Prostate gland (tissue), 2 donors: Measurements from ENCODE around the gene GDF11.

ENCODE experiments used
- CTCF ChIP-seq, 4 experiments: fragments of 200-600 bp in 2 of 4; fragments of 450-650 bp in 2 of 4; sonication (generic) in 2 of 4; IDR thresholded peaks; 1 replicate in 3 of 4; 2 replicates in 1 of 4; pipeline ENCODE4 v1.5.1; 2016 to 2019; ENCODE audit warnings: antibody characterized with exemption in 4 of 4, mild to moderate bottlenecking in 2 of 4, moderate library complexity in 2 of 4
- POLR2A ChIP-seq: fragments of 450-650 bp; IDR thresholded peaks from one replicate; pipeline ENCODE4 v1.6.1; 2016; ENCODE audit warnings: antibody characterized with exemption, mild to moderate bottlenecking
- POLR2AphosphoS5 ChIP-seq: sonication (generic); formaldehyde crosslinking; IDR thresholded peaks from one replicate; pipeline ENCODE4 v1.6.1; 2017; ENCODE audit warnings: antibody characterized with exemption

- TF ChIP-seq POLR2A: no peak
- TF ChIP-seq CTCF (IDR thresholded peaks at IDR 0.05): no peak
- no peak for TF ChIP-seq POLR2AphosphoS5
These were observed 21.2 kb upstream of the GDF11 start for GRCh38 chr12:55721601-55722213.
